K562 (cell line): Measurements from ENCODE around the gene LAMTOR4. TPM values are rescaled to one million over a fixed set of nuclear protein-coding genes. Genes with fewer than 3 reads are reported as not detected.

ENCODE experiments used
- ATAC-seq: fragments of 200-7000 bp; cut with Tn5 transposase; 3 replicates; pipeline ENCODE4 v1.9.1; 2020; ENCODE audit warnings: moderate library complexity
- BruUV-seq: library from RNA; stranded (reverse); fragments of 400-500 nt; replicated peaks from 2 replicates; lab custom pipeline; 2021; lab: Mats Ljungman, UMichigan
- CTCF ChIA-PET: fragments of 300-600 bp; formaldehyde crosslinking; extraction: SDS; loops from one replicate; lab custom pipeline; 2021; ENCODE audit warnings: low intra/inter-chr PET ratio; lab: Yijun Ruan, JAX
- POLR2A ChIA-PET: fragments of 300-600, 350-650 bp; sonication (Branson Sonifier 250); formaldehyde crosslinking; extraction: SDS; loops from one replicate; lab custom pipeline; 2021; ENCODE audit warnings: antibody characterized with exemption, inconsistent platforms; lab: Yijun Ruan, JAX
- DNase-seq, 4 experiments: peaks; one replicate each; pipeline versions ENCODE4 v3.0.0 to v3.0.0-alpha.2; 2011 to 2018; ENCODE audit warnings: low spot score in 3 of 4, mixed read lengths in 3 of 4; ENCODE audit errors: extremely low read depth in 1 of 4
- FAIRE-seq: peaks from 2 replicates; lab custom pipeline; 2011; peaks lifted over from hg19 to GRCh38; lab: Jason Lieb, UNC
- H2AFZ ChIP-seq: 2 replicates; pipeline ENCODE4 v1.6.0; 2011; ENCODE audit warnings: low read depth, low read length, control low read depth, inconsistent platforms
- H3K27ac ChIP-seq: fragments of 200-600 bp; 3 replicates; pipeline ENCODE4 v1.8.0; 2011; ENCODE audit warnings: low read depth, mild to moderate bottlenecking, control low read depth, inconsistent platforms, low read length, moderate library complexity, mixed read lengths; ENCODE audit errors: extremely low read depth
- H3K27me3 ChIP-seq, 2 experiments: fragments of 300-600 bp in 1 of 2; 2 replicates in 1 of 2; 3 replicates in 1 of 2; pipeline versions ENCODE4 v1.6.0 to v1.8.0; 2011; ENCODE audit warnings: inconsistent platforms in 2 of 2, low read length in 2 of 2, mild to moderate bottlenecking in 1 of 2, mixed read lengths in 1 of 2, moderate library complexity in 1 of 2; ENCODE audit not compliant: control insufficient read depth in 2 of 2, insufficient read depth in 2 of 2
- H3K36me3 ChIP-seq: fragments of 300-600 bp; 3 replicates; pipeline ENCODE4 v1.8.0; 2011; ENCODE audit warnings: mild to moderate bottlenecking, low read length, inconsistent platforms; ENCODE audit not compliant: control insufficient read depth, insufficient read depth
- H3K4me1 ChIP-seq, 2 experiments: fragments of 200-600 bp in 1 of 2; replicated peaks in 1 of 2; 2 replicates in 1 of 2; 3 replicates in 1 of 2; pipeline versions ENCODE4 v1.5.1 to v1.8.0; 2011; ENCODE audit warnings: inconsistent platforms in 2 of 2, low read length in 2 of 2, mild to moderate bottlenecking in 1 of 2, mixed read lengths in 1 of 2, moderate library complexity in 1 of 2; ENCODE audit not compliant: control insufficient read depth in 2 of 2, insufficient read depth in 2 of 2
- H3K4me2 ChIP-seq: 2 replicates; pipeline ENCODE4 v1.6.1; 2011; ENCODE audit warnings: low read length, control low read depth, inconsistent platforms, mixed read lengths; ENCODE audit not compliant: insufficient read depth
- H3K4me3 ChIP-seq: fragments of 200-600 bp; sonication (generic), shearing (Covaris generic); 2 replicates; pipeline ENCODE4 v1.5.1; 2016; ENCODE audit warnings: control low read depth, inconsistent platforms
- H3K79me2 ChIP-seq: fragments of 200-600 bp; 3 replicates; pipeline ENCODE4 v1.8.0; 2011; ENCODE audit warnings: low read length, inconsistent platforms; ENCODE audit not compliant: control insufficient read depth, insufficient read depth
- H3K9ac ChIP-seq, 2 experiments: 2 replicates each; pipeline versions ENCODE4 v1.6.0 to v1.6.1; 2011; ENCODE audit warnings: low read depth in 2 of 2, low read length in 2 of 2, control low read depth in 1 of 2, inconsistent platforms in 1 of 2, mild to moderate bottlenecking in 1 of 2, mixed read lengths in 1 of 2; ENCODE audit not compliant: insufficient read depth in 1 of 2
- H3K9me1 ChIP-seq: one replicate; pipeline ENCODE4 v1.6.0; 2011; ENCODE audit warnings: inconsistent platforms, mild to moderate bottlenecking, low read length, moderate library complexity; ENCODE audit not compliant: control insufficient read depth, insufficient read depth
- H3K9me3 ChIP-seq: replicated peaks from 2 replicates; pipeline ENCODE4 v1.5.1; 2011; ENCODE audit warnings: low read depth, low read length, inconsistent platforms; ENCODE audit not compliant: control insufficient read depth, insufficient read depth
- H4K20me1 ChIP-seq: replicated peaks from 2 replicates; pipeline ENCODE4 v1.6.1; 2011; ENCODE audit warnings: low read length, inconsistent platforms, mixed read lengths; ENCODE audit not compliant: control insufficient read depth, insufficient read depth
- BDP1 ChIP-seq: IDR thresholded peaks from 3 replicates; pipeline ENCODE4 v1.6.1; 2011; ENCODE audit not compliant: insufficient read length, insufficient read depth
- FOS ChIP-seq: IDR thresholded peaks from 3 replicates; pipeline ENCODE4 v1.6.1; 2011; ENCODE audit not compliant: insufficient read length; ENCODE audit errors: extremely low read depth
- ILF3 ChIP-seq: fragments of 450-650 bp; IDR thresholded peaks from 2 replicates; pipeline ENCODE4 v1.6.1; 2018; ENCODE audit warnings: antibody characterized with exemption, mild to moderate bottlenecking, moderate library complexity, borderline replicate concordance
- KLF16 ChIP-seq: IDR thresholded peaks from 2 replicates; pipeline ENCODE4 v1.6.1; 2016; ENCODE audit warnings: antibody characterized with exemption
- NBN ChIP-seq: fragments of 450-650 bp; IDR thresholded peaks from 2 replicates; pipeline ENCODE4 v1.6.1; 2016; ENCODE audit warnings: low read depth, mild to moderate bottlenecking
- NFATC3 ChIP-seq: fragments of 450-650 bp; IDR thresholded peaks from 2 replicates; pipeline ENCODE4 v1.6.1; 2017; ENCODE audit warnings: mild to moderate bottlenecking
- RBM15 ChIP-seq: fragments of 200-400 bp; formaldehyde crosslinking; IDR thresholded peaks from 2 replicates; pipeline ENCODE4 v1.6.1; 2018; ENCODE audit warnings: mild to moderate bottlenecking, low read length, moderate library complexity; ENCODE audit not compliant: insufficient read depth
- STAT5B ChIP-seq: fragments of 250-450 bp; sonication (Bioruptor Pico); IDR thresholded peaks from 2 replicates; pipeline ENCODE4 v1.8.0; 2021; ENCODE audit warnings: mild to moderate bottlenecking, inconsistent platforms
- TEAD1 ChIP-seq, 2 experiments: fragments of 450-650 bp in 1 of 2; sonication (generic) in 1 of 2; formaldehyde crosslinking; IDR thresholded peaks; 2 replicates each; pipeline versions ENCODE4 v1.4.0 to v1.8.0; 2020 to 2022; ENCODE audit warnings: mild to moderate bottlenecking in 2 of 2, missing genetic modification reagents in 1 of 2
- THAP7 ChIP-seq: fragments of 250-450 bp; sonication (Bioruptor Pico); IDR thresholded peaks from 2 replicates; pipeline ENCODE4 v1.5.0; 2021
- ZNF12 ChIP-seq: sonication (generic); formaldehyde crosslinking; IDR thresholded peaks from 2 replicates; pipeline ENCODE4 v1.4.0; 2020; ENCODE audit warnings: mild to moderate bottlenecking, missing genetic modification reagents
- ZNF347 ChIP-seq: fragments of 450-650 bp; formaldehyde crosslinking; IDR thresholded peaks from 2 replicates; pipeline ENCODE4 v1.4.0; 2020; ENCODE audit warnings: low read depth, mild to moderate bottlenecking, moderate library complexity
- WGBS: fragments of 100-300 bp; shearing (Covaris generic); methylation state at CpG from one replicate; pipeline ENCODE4 v1.1.6; 2016; ENCODE audit warnings: low coverage, mixed read lengths; ENCODE audit not compliant: insufficient coverage; ENCODE audit errors: missing lambda C conversion rate; 5-methylcytosine and 5-hydroxymethylcytosine counted together
- in situ Hi-C: fragments of 300-500 bp; cut with MboI; formaldehyde crosslinking; loops from 4 replicates; pipeline ENCODE4 v1.15.0; 2018; ENCODE audit warnings: inconsistent platforms, mixed read lengths
- intact Hi-C: fragments of 100-400 bp; cut with micrococcal nuclease; formaldehyde crosslinking; loops from 2 replicates; pipeline ENCODE4 v1.14.2; 2022
- polyA plus RNA-seq, 8 experiments: library from polyadenylated mRNA; depleted of rRNA in 4 of 8; stranded (reverse) in 5 of 8; unstranded in 3 of 8; fragments of >200 nt; fragmentation: Nextera tagmentation in 2 of 8; fragmentation: Illumina TruSeq in 1 of 8; extraction: Ambion mirVana in 2 of 8; extraction: Trizol in 1 of 8; gene quantifications; 2 replicates each; pipeline versions ENCODE4 v1.2.1 to v1.2.3, GENCODE V29; 2011 to 2014; ENCODE audit warnings: inconsistent platforms in 1 of 8, missing spikeins in 1 of 8
- total RNA-seq, 7 experiments: library from RNA; depleted of rRNA in 6 of 7; stranded (reverse); fragments of >200 nt in 6 of 7; fragmentation: Illumina TruSeq in 2 of 7; extraction: Trizol in 2 of 7; gene quantifications; 2 replicates each; pipeline versions ENCODE4 v1.2.1 to v1.2.3, GENCODE V29; 2011 to 2021; ENCODE audit warnings: low replicate concordance in 1 of 7

The LAMTOR4 gene
- total and polyA plus RNA-seq, 9 of the 15 experiments (the other 6 are each of a cell fraction or from before 2014, with no cell fraction given), result 79.6 to 314 (median 195) TPM

GRCh38 chr7:100118388-100119071, 30.2 kb upstream of the LAMTOR4 start:
- Histone ChIP-seq H4K20me1 (0 out of 2 replicates have a peak, but pooled peaks cover 4% of the 10 kb centered on the region), H3K36me3 (peaks cover 10% of the 10 kb centered on the region; the same call in 1 of the 3 replicates), H3K4me3 (peak overlapping the region; percentile 72)
- ChIA-PET CTCF (no interaction called here), POLR2A (no interaction called here)
- ATAC-seq, result no peak; the same call in 2 of the 3 replicates
- TF ChIP-seq ZNF347 (CRISPR knock-in tag) (no peak), NBN (0 out of 2 replicates have a peak, but pooled peaks have one; percentile 16), TEAD1 (CRISPR knock-in tag; IDR thresholded peaks at IDR 0.05) (0 out of 4 replicates have a peak, but pooled peaks of 1 of the 2 experiments have one; percentile 9), NFATC3 (peak; percentile 40; the same call in 1 of the 2 replicates), KLF16 (no peak), BDP1 (no peak), STAT5B (CRISPR knock-in tag) (no peak), RBM15 (no peak), ILF3 (no peak), THAP7 (CRISPR knock-in tag) (peak; percentile 20; the same call in 1 of the 2 replicates), ZNF12 (CRISPR knock-in tag) (0 out of 2 replicates have a peak, but pooled peaks have one; percentile 28), FOS (no peak)
- TF ChIP-seq, all 486 proteins: peak for 5
- Histone ChIP-seq H3K9me3 (no peaks in the 10 kb centered on the region), H3K9me1 (no peaks in the 10 kb centered on the region), H3K27ac (peak overlapping the region; percentile 88), H3K4me1 (peaks cover 19 to 34% of the 10 kb centered on the region in 2 experiments; a peak in 4 of 5 replicates), H2AFZ (peak overlapping the region; percentile 95), H3K4me2 (peak overlapping the region; percentile 99), H3K27me3 (no peaks in the 10 kb centered on the region), H3K9ac (peak overlapping the region; percentile 86 to 88), H3K79me2 (peaks cover 17% of the 10 kb centered on the region)
- BruUV-seq, result TSS peak; percentile 62
- DNase-seq (peak in 1 of 4 experiments; percentile 35), FAIRE-seq (no peak)
- in situ Hi-C loops (loop anchor here (10.0 kb wide), 1 partner anchor 1716 kb away; no protein-coding TSS in a partner anchor), intact Hi-C loops (loop anchor here (1.0 to 2.0 kb wide), 2 partner anchors 18 to 36 kb away; partner anchors contain the start of genes AP4M1 and MCM7)
- 8% methylated on average over 18 of the region's 18 CpGs for WGBS
